A673 (cell line): ENCODE measurements around the gene TMEM258.

Experiments
- EZH2 ChIP-seq: fragments of 200-600 bp; sonication (generic); IDR thresholded peaks from 2 replicates; pipeline ENCODE4 v1.6.1; 2017; ENCODE audit warnings: borderline replicate concordance, low read depth, mild to moderate bottlenecking, mixed read lengths, antibody characterized with exemption, low read length; ENCODE audit not compliant: poor library complexity, severe bottlenecking
- TF ChIP-seq, protein P1 (sequence below): fragments of 300-800, 200-600 bp; sonication (generic); conservative IDR thresholded peaks from 2 replicates; pipeline ENCODE4 v1.5.1; 2017; ENCODE audit warnings: low read depth, mild to moderate bottlenecking, antibody characterized with exemption, low read length, moderate library complexity, mixed read lengths

DNA sequence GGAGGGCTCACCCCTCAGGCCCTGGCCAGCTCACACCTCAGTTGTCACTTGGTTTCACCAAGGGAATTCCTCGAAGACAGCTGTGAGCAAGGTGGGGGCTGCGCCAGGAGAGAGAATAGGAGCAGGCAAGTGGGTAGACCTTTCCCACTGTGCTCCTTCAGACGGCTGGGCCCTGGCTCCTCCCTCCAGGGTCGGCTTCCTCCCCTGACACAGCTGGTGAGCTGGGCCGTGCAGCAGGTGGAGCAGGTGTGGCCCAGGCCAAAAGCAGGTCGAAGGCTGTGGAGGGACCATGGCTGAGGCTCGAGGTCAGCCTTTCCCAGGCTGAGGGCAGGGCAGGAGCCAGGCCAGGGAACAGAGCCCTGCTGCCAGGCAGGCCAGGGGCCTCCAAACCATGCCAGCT is 52.4 kb downstream of the TMEM258 start:
- TF ChIP-seq EZH2, result no peak
- TF ChIP-seq, protein P1, sequence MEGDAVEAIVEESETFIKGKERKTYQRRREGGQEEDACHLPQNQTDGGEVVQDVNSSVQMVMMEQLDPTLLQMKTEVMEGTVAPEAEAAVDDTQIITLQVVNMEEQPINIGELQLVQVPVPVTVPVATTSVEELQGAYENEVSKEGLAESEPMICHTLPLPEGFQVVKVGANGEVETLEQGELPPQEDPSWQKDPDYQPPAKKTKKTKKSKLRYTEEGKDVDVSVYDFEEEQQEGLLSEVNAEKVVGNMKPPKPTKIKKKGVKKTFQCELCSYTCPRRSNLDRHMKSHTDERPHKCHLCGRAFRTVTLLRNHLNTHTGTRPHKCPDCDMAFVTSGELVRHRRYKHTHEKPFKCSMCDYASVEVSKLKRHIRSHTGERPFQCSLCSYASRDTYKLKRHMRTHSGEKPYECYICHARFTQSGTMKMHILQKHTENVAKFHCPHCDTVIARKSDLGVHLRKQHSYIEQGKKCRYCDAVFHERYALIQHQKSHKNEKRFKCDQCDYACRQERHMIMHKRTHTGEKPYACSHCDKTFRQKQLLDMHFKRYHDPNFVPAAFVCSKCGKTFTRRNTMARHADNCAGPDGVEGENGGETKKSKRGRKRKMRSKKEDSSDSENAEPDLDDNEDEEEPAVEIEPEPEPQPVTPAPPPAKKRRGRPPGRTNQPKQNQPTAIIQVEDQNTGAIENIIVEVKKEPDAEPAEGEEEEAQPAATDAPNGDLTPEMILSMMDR, result no peak
